HepG2 (cell line): ENCODE results near the gene MAP2K3. TPM values are rescaled to one million over a fixed set of nuclear protein-coding genes. Genes with fewer than 3 reads are reported as not detected.
"Not testable (repeated sequence)": the region's sequence is repeated elsewhere in the genome, so short reads cannot be mapped to it uniquely, and the experiment has no call there.

Experiments
- ATAC-seq: fragments of 200-7000 bp; cut with Tn5 transposase; 3 replicates; pipeline ENCODE4 v1.9.1; 2020; ENCODE audit warnings: mild to moderate bottlenecking, moderate library complexity
- BruUV-seq: library from RNA; stranded (reverse); fragments of 400-500 nt; replicated peaks from 2 replicates; lab custom pipeline; 2021; lab: Mats Ljungman, UMichigan
- CTCF ChIA-PET: fragments of 300-600 bp; formaldehyde crosslinking; extraction: SDS; loops from one replicate; lab custom pipeline; 2021; ENCODE audit warnings: low total read pairs, inconsistent platforms, low intra/inter-chr PET ratio; lab: Yijun Ruan, JAX
- POLR2A ChIA-PET: fragments of 350-600 bp; sonication (Branson Sonifier 250); formaldehyde crosslinking; loops from one replicate; lab custom pipeline; 2020; ENCODE audit warnings: antibody characterized with exemption, inconsistent platforms; lab: Yijun Ruan, JAX
- DNase-seq: peaks from one replicate; pipeline ENCODE4 v3.0.0-alpha.2; 2015; ENCODE audit warnings: low spot score
- FAIRE-seq: peaks from 3 replicates; lab custom pipeline; 2011; peaks lifted over from hg19 to GRCh38; lab: Jason Lieb, UNC
- H2AFZ ChIP-seq: one replicate; pipeline ENCODE4 v1.6.1; 2011; ENCODE audit warnings: low read length, inconsistent platforms
- H3K27ac ChIP-seq: fragments of 300-600 bp; 3 replicates; pipeline ENCODE4 v1.8.0; 2011; ENCODE audit warnings: mixed run types, mild to moderate bottlenecking, mixed read lengths, low read length, inconsistent platforms; ENCODE audit not compliant: insufficient read depth; ENCODE audit errors: extremely low read length
- H3K27me3 ChIP-seq, 2 experiments: fragments of 200-600 bp in 1 of 2; 2 replicates in 1 of 2; 3 replicates in 1 of 2; pipeline versions ENCODE4 v1.6.0 to v1.8.0; 2011; ENCODE audit warnings: low read length in 2 of 2, mild to moderate bottlenecking in 2 of 2, moderate library complexity in 2 of 2, inconsistent platforms in 1 of 2; ENCODE audit not compliant: insufficient read depth in 2 of 2, control insufficient read depth in 1 of 2
- H3K36me3 ChIP-seq, 2 experiments: fragments of 200-600 bp in 1 of 2; replicated peaks in 1 of 2; 2 replicates in 1 of 2; 3 replicates in 1 of 2; pipeline versions ENCODE4 v1.5.1 to v1.8.0; 2011; ENCODE audit warnings: low read length in 2 of 2, inconsistent platforms in 1 of 2; ENCODE audit not compliant: insufficient read depth in 2 of 2, control insufficient read depth in 1 of 2
- H3K4me1 ChIP-seq: 2 replicates; pipeline ENCODE4 v1.5.1; 2012; ENCODE audit warnings: low read length, inconsistent platforms; ENCODE audit not compliant: insufficient read depth
- H3K4me2 ChIP-seq: 2 replicates; pipeline ENCODE4 v1.6.0; 2011; ENCODE audit warnings: low read depth, low read length, inconsistent platforms
- H3K4me3 ChIP-seq, 3 experiments: fragments of 200-600 bp in 1 of 3; sonication (generic), shearing (Covaris generic) in 1 of 3; replicated peaks in 1 of 3; 2 replicates each; pipeline ENCODE4 v1.5.1; 2011 to 2016; ENCODE audit warnings: low read length in 3 of 3, inconsistent platforms in 2 of 3, low read depth in 2 of 3, mild to moderate bottlenecking in 2 of 3, control low read depth in 1 of 3, mixed read lengths in 1 of 3; ENCODE audit not compliant: insufficient read depth in 1 of 3
- H3K79me2 ChIP-seq: one replicate; pipeline ENCODE4 v1.6.1; 2011; ENCODE audit warnings: low read length, inconsistent platforms; ENCODE audit not compliant: insufficient read depth
- H3K9ac ChIP-seq: 2 replicates; pipeline ENCODE4 v1.6.0; 2011; ENCODE audit warnings: mild to moderate bottlenecking, low read depth, low read length, inconsistent platforms; ENCODE audit not compliant: insufficient read depth
- H3K9me3 ChIP-seq: 2 replicates; pipeline ENCODE4 v1.5.1; 2012; ENCODE audit warnings: mild to moderate bottlenecking, low read length
- H4K20me1 ChIP-seq: 2 replicates; pipeline ENCODE4 v1.6.0; 2011; ENCODE audit warnings: inconsistent platforms, mild to moderate bottlenecking, low read length, moderate library complexity; ENCODE audit not compliant: insufficient read depth
- AGO2 ChIP-seq: fragments of 200-400 bp; formaldehyde crosslinking; optimal IDR thresholded peaks from 2 replicates; pipeline ENCODE3; 2017; ENCODE audit warnings: mild to moderate bottlenecking, low read depth, low read length, moderate library complexity
- CREB1 ChIP-seq, 2 experiments: fragments of 450-650 bp in 1 of 2; IDR thresholded peaks; 2 replicates each; pipeline ENCODE4 v1.6.1; 2016 to 2017; ENCODE audit warnings: control low read depth in 1 of 2, mild to moderate bottlenecking in 1 of 2, missing compliant biosample characterization in 1 of 2, missing genetic modification characterization in 1 of 2
- KDM2A ChIP-seq: sonication (generic); formaldehyde crosslinking; IDR thresholded peaks from 2 replicates; pipeline ENCODE4 v1.4.0; 2020; ENCODE audit warnings: low read depth, missing genetic modification reagents, borderline replicate concordance
- RBM22 ChIP-seq: fragments of 200-400 bp; formaldehyde crosslinking; optimal IDR thresholded peaks from 2 replicates; pipeline ENCODE3; 2017; ENCODE audit warnings: mild to moderate bottlenecking, low read length, moderate library complexity
- SAP130 ChIP-seq: IDR thresholded peaks from 2 replicates; pipeline ENCODE4 v1.6.1; 2016; ENCODE audit warnings: low read depth
- ZBTB38 ChIP-seq: sonication (generic); formaldehyde crosslinking; IDR thresholded peaks from 2 replicates; pipeline ENCODE4 v1.5.1; 2020; ENCODE audit warnings: mild to moderate bottlenecking, missing genetic modification reagents
- ZNF768 ChIP-seq: sonication (generic); formaldehyde crosslinking; IDR thresholded peaks from 2 replicates; pipeline ENCODE4 v1.4.0; 2020; ENCODE audit warnings: missing genetic modification reagents
- WGBS: methylation state at CpG from one replicate; pipeline ENCODE4 v1.1.6; 2017; ENCODE audit warnings: low lambda C conversion rate; 5-methylcytosine and 5-hydroxymethylcytosine counted together
- in situ Hi-C: cut with HindIII; loops from 2 replicates; pipeline ENCODE4 v1.10.0; 2017; ENCODE audit warnings: low pct_unique_long_range_greater_than_20kb; ENCODE audit not compliant: extremely low pct_ligation_motif_present
- intact Hi-C: fragments of 100-400 bp; cut with micrococcal nuclease; formaldehyde crosslinking; loops from one replicate; pipeline ENCODE4 v1.10.0; 2022; ENCODE audit not compliant: unreplicated experiment
- polyA plus RNA-seq, 8 experiments: library from polyadenylated mRNA; depleted of rRNA in 3 of 8; stranded (reverse) in 7 of 8; unstranded in 1 of 8; fragments of >200 nt; fragmentation: Illumina TruSeq in 4 of 8; extraction: Trizol in 4 of 8; gene quantifications; 2 replicates each; pipeline versions ENCODE4 v1.2.1 to v1.2.3, GENCODE V29; 2011 to 2016; ENCODE audit warnings: low read depth in 4 of 8, missing spikeins in 1 of 8, mixed read lengths in 1 of 8; ENCODE audit not compliant: insufficient read depth in 1 of 8
- total RNA-seq, 5 experiments: library from RNA; depleted of rRNA; stranded (reverse); fragments of >200 nt; fragmentation: Illumina TruSeq; extraction: Trizol; gene quantifications; 2 replicates each; pipeline ENCODE4 v1.2.3, GENCODE V29; 2016; ENCODE audit warnings: low read depth in 1 of 5
- TF ChIP-seq, protein P1 (sequence below): sonication (generic); formaldehyde crosslinking; IDR thresholded peaks from 2 replicates; pipeline ENCODE4 v1.4.0; 2020; ENCODE audit warnings: missing genetic modification reagents
- TF ChIP-seq, protein P2 (sequence below): sonication (generic); formaldehyde crosslinking; IDR thresholded peaks from 2 replicates; pipeline ENCODE4 v1.5.0; 2020; ENCODE audit warnings: mild to moderate bottlenecking, missing genetic modification reagents, moderate library complexity

Gene MAP2K3
- total and polyA plus RNA-seq, 2 of the 13 experiments (the other 11 are each of a cell fraction or from before 2014, with no cell fraction given) = 20.5 to 27.4 TPM

DNA sequence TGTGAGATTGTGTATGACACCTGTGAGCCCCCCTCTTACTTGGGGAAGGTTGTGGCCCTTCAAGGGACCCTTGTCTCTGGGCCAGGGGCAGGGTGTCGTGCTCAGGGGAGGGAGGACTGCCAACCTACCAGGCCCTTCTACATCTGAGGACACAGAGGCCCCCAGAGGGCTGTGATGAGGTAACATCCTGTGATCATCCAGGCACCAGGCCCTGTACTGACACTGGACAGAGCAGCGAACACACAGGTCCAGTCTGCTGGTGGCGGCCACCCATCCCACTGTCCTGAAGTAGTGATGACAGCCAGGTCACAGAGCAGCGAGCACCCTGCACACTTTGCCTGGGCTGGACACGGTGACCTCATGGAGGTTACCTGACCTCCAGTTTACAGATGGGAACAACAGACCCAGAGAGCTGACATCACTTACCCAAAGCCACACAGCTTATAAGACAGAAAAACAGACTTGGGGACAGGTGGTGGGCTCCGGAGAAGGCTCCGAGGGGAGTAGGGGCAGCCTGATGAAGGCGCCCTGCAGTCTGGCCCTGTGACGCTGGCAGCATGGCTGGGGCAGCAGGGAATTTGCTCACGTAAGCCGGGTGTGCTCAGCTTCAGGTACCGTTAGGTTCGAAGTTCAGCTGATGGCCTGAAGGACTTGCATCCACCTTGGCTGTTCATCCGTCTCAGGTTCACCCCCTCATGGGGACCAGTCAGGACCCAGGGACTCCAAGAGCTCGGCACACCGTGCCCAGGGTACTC, 30.9 kb downstream of the MAP2K3 start:
- H3K9ac ChIP-seq; H3K4me3 ChIP-seq; H3K27ac ChIP-seq; H3K4me2 ChIP-seq; DNase-seq; H2AFZ ChIP-seq; H3K27me3 ChIP-seq; H3K36me3 ChIP-seq; H3K79me2 ChIP-seq; POLR2A ChIA-PET; FAIRE-seq; H3K9me3 ChIP-seq; BruUV-seq; CTCF ChIA-PET; H4K20me1 ChIP-seq; TF ChIP-seq CREB1 (CRISPR knock-in tag; IDR thresholded peaks at IDR 0.05): not testable (repeated sequence)
- in situ Hi-C loops = loop anchor here (25.0 kb wide), 1 partner anchor 447 kb away; no protein-coding TSS in a partner anchor
- H3K4me1 ChIP-seq = peaks cover 22% of the 10 kb centered on the region
- intact Hi-C loops = loop anchor here (5.0 to 10.0 kb wide), 2 partner anchors 33 to 199 kb away; partner anchors contain the start of gene MAP2K3
- peak; percentile 14 for ATAC-seq
- 75% methylated on average over 5 of the region's 16 CpGs for WGBS
- TF ChIP-seq KDM2A (CRISPR knock-in tag) (peak; percentile 20; the same call in 1 of the 2 replicates), RBM22 (peak; percentile 13), CREB1 (IDR thresholded peaks at IDR 0.05) (0 out of 2 replicates have a peak, but pooled peaks have one; percentile 18), ZNF768 (CRISPR knock-in tag) (peak; percentile 20; the same call in 1 of the 2 replicates), SAP130 (CRISPR knock-in tag) (peak; percentile 28; the same call in 1 of the 2 replicates), ZBTB38 (CRISPR knock-in tag) (peak; percentile 49; the same call in 1 of the 2 replicates), AGO2 (peak; percentile 43)
- TF ChIP-seq, protein P1, sequence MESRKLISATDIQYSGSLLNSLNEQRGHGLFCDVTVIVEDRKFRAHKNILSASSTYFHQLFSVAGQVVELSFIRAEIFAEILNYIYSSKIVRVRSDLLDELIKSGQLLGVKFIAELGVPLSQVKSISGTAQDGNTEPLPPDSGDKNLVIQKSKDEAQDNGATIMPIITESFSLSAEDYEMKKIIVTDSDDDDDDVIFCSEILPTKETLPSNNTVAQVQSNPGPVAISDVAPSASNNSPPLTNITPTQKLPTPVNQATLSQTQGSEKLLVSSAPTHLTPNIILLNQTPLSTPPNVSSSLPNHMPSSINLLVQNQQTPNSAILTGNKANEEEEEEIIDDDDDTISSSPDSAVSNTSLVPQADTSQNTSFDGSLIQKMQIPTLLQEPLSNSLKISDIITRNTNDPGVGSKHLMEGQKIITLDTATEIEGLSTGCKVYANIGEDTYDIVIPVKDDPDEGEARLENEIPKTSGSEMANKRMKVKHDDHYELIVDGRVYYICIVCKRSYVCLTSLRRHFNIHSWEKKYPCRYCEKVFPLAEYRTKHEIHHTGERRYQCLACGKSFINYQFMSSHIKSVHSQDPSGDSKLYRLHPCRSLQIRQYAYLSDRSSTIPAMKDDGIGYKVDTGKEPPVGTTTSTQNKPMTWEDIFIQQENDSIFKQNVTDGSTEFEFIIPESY (CRISPR knock-in tag) = peak; percentile 87
- TF ChIP-seq, protein P2, sequence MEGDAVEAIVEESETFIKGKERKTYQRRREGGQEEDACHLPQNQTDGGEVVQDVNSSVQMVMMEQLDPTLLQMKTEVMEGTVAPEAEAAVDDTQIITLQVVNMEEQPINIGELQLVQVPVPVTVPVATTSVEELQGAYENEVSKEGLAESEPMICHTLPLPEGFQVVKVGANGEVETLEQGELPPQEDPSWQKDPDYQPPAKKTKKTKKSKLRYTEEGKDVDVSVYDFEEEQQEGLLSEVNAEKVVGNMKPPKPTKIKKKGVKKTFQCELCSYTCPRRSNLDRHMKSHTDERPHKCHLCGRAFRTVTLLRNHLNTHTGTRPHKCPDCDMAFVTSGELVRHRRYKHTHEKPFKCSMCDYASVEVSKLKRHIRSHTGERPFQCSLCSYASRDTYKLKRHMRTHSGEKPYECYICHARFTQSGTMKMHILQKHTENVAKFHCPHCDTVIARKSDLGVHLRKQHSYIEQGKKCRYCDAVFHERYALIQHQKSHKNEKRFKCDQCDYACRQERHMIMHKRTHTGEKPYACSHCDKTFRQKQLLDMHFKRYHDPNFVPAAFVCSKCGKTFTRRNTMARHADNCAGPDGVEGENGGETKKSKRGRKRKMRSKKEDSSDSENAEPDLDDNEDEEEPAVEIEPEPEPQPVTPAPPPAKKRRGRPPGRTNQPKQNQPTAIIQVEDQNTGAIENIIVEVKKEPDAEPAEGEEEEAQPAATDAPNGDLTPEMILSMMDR = 0 out of 2 replicates have a peak, but pooled peaks have one; percentile 6
